ENCODE results near the gene RANBP17. TPM values are rescaled to one million over a fixed set of nuclear protein-coding genes. Genes with fewer than 3 reads are reported as not detected.
A peak's percentile ranks its signal among the peaks of the same experiment; 100 is the strongest.

Gene RANBP17
- total and polyA plus RNA-seq, 4 experiments from 2014 or later, result not detected

GRCh38 chr5:171226864-171227263, 365.0 kb downstream of the RANBP17 start:
- H3K4me3 ChIP-seq (ENCODE audit: low read length in 2 of 2), result no peak overlapping the region
- CTCF ChIA-PET (ENCODE audit: partially characterized antibody), result no interaction called here
- no peak overlapping the region for H3K27ac ChIP-seq (ENCODE audit: low read depth, low read length)
- H3K9me3 ChIP-seq (ENCODE audit: control insufficient read depth in 1 of 2, low read length in 2 of 2), result no peaks in the 10 kb centered on the region
- intact Hi-C loops (cut with micrococcal nuclease), result no loop called here
- H3K27me3 ChIP-seq (ENCODE audit: insufficient read depth, low read length), result no peaks in the 10 kb centered on the region
- peaks cover 5 to 7% of the 10 kb centered on the region in 2 donors for H3K27me3 Mint-ChIP-seq
- H3K4me1 ChIP-seq (ENCODE audit: insufficient read depth, low read length), result no peaks in the 10 kb centered on the region
- H3K4me3 Mint-ChIP-seq, result no peak overlapping the region
- no peak for DNase-seq
- no peaks in the 10 kb centered on the region for H3K36me3 ChIP-seq (ENCODE audit: insufficient read depth, low read length)
- no peak overlapping the region for H3K27ac Mint-ChIP-seq
- no peaks in the 10 kb centered on the region for H3K36me3 Mint-ChIP-seq
- no peaks in the 10 kb centered on the region for H3K9me3 Mint-ChIP-seq
- POLR2A ChIA-PET (ENCODE audit: partially characterized antibody), result no interaction called here
- H3K4me1 Mint-ChIP-seq, result peaks cover 0 to 8% (median 5%) of the 10 kb centered on the region in 4 donors

GRCh38 chr5:171236651-171237050, 374.8 kb downstream of the RANBP17 start:
- ChIA-PET CTCF (ENCODE audit: partially characterized antibody) (no interaction called here), POLR2A (ENCODE audit: partially characterized antibody) (no interaction called here)
- intact Hi-C loops (cut with micrococcal nuclease), result no loop called here
- H3K4me1 Mint-ChIP-seq, result no peaks in the 10 kb centered on the region
- H3K4me3 Mint-ChIP-seq, result no peak overlapping the region
- H3K9me3 Mint-ChIP-seq, result no peaks in the 10 kb centered on the region
- no peak for DNase-seq
- H3K27me3 Mint-ChIP-seq, result peaks cover 0 to 3% of the 10 kb centered on the region in 2 donors
- Histone ChIP-seq H3K27me3 (ENCODE audit: insufficient read depth, low read length) (no peaks in the 10 kb centered on the region), H3K9me3 (ENCODE audit: control insufficient read depth in 1 of 2, low read length in 2 of 2) (no peaks in the 10 kb centered on the region), H3K4me3 (ENCODE audit: low read length in 2 of 2) (no peak overlapping the region), H3K27ac (ENCODE audit: low read depth, low read length) (no peak overlapping the region), H3K4me1 (ENCODE audit: insufficient read depth, low read length) (no peaks in the 10 kb centered on the region), H3K36me3 (ENCODE audit: insufficient read depth, low read length) (no peaks in the 10 kb centered on the region)
- H3K36me3 Mint-ChIP-seq, result no peaks in the 10 kb centered on the region
- H3K27ac Mint-ChIP-seq, result no peak overlapping the region

GRCh38 chr5:171242521-171242920, 380.7 kb downstream of the RANBP17 start:
- DNase-seq, result no peak
- H3K4me1 ChIP-seq (ENCODE audit: insufficient read depth, low read length), result no peaks in the 10 kb centered on the region
- POLR2A ChIA-PET (ENCODE audit: partially characterized antibody), result no interaction called here
- H3K27ac ChIP-seq (ENCODE audit: low read depth, low read length), result no peak overlapping the region
- H3K4me3 ChIP-seq (ENCODE audit: low read length in 2 of 2), result no peak overlapping the region
- Mint-ChIP-seq H3K27ac (no peak overlapping the region), H3K9me3 (peaks cover 0 to 14% (median 4%) of the 10 kb centered on the region in 8 donors), H3K27me3 (peaks cover 1 to 5% of the 10 kb centered on the region in 2 donors), H3K36me3 (no peaks in the 10 kb centered on the region), H3K4me3 (no peak overlapping the region), H3K4me1 (no peaks in the 10 kb centered on the region)
- no peaks in the 10 kb centered on the region for H3K27me3 ChIP-seq (ENCODE audit: insufficient read depth, low read length)
- CTCF ChIA-PET (ENCODE audit: partially characterized antibody), result no interaction called here
- H3K36me3 ChIP-seq (ENCODE audit: insufficient read depth, low read length), result no peaks in the 10 kb centered on the region
- intact Hi-C loops (cut with micrococcal nuclease), result no loop called here
- H3K9me3 ChIP-seq (ENCODE audit: control insufficient read depth in 1 of 2, low read length in 2 of 2), result no peaks in the 10 kb centered on the region

GRCh38 chr5:171246231-171246630, 384.4 kb downstream of the RANBP17 start:
- Histone ChIP-seq H3K27me3 (ENCODE audit: insufficient read depth, low read length) (no peaks in the 10 kb centered on the region), H3K27ac (ENCODE audit: low read depth, low read length) (no peak overlapping the region), H3K4me1 (ENCODE audit: insufficient read depth, low read length) (no peaks in the 10 kb centered on the region), H3K4me3 (ENCODE audit: low read length in 2 of 2) (no peak overlapping the region), H3K9me3 (ENCODE audit: control insufficient read depth in 1 of 2, low read length in 2 of 2) (peaks cover 0 to 10% of the 10 kb centered on the region in 2 donors), H3K36me3 (ENCODE audit: insufficient read depth, low read length) (no peaks in the 10 kb centered on the region)
- Mint-ChIP-seq H3K4me1 (no peaks in the 10 kb centered on the region), H3K27me3 (peaks cover 6 to 9% of the 10 kb centered on the region in 2 donors), H3K9me3 (peaks cover 4 to 41% (median 29%) of the 10 kb centered on the region in 8 donors), H3K4me3 (no peak overlapping the region), H3K36me3 (peaks cover 0 to 3% of the 10 kb centered on the region in 2 donors), H3K27ac (no peak overlapping the region)
- DNase-seq, result no peak
- intact Hi-C loops (cut with micrococcal nuclease), result no loop called here
- POLR2A ChIA-PET (ENCODE audit: partially characterized antibody), result no interaction called here
- CTCF ChIA-PET (ENCODE audit: partially characterized antibody), result no interaction called here

GRCh38 chr5:171249460-171249859, 387.6 kb downstream of the RANBP17 start:
- CTCF ChIA-PET (ENCODE audit: partially characterized antibody), result no interaction called here
- Histone ChIP-seq H3K4me1 (ENCODE audit: insufficient read depth, low read length) (no peaks in the 10 kb centered on the region), H3K36me3 (ENCODE audit: insufficient read depth, low read length) (no peaks in the 10 kb centered on the region), H3K27me3 (ENCODE audit: insufficient read depth, low read length) (no peaks in the 10 kb centered on the region), H3K27ac (ENCODE audit: low read depth, low read length) (no peak overlapping the region), H3K4me3 (ENCODE audit: low read length in 2 of 2) (no peak overlapping the region), H3K9me3 (ENCODE audit: control insufficient read depth in 1 of 2, low read length in 2 of 2) (peaks cover 0 to 10% of the 10 kb centered on the region in 2 donors)
- intact Hi-C loops (cut with micrococcal nuclease), result no loop called here
- Mint-ChIP-seq H3K4me3 (no peak overlapping the region), H3K9me3 (peaks cover 4 to 43% (median 35%) of the 10 kb centered on the region in 8 donors), H3K27me3 (peaks cover 8 to 14% of the 10 kb centered on the region in 2 donors), H3K4me1 (no peaks in the 10 kb centered on the region), H3K36me3 (peaks cover 0 to 3% of the 10 kb centered on the region in 2 donors), H3K27ac (peak overlapping the region in 1 of 7 donors; percentile 4)
- POLR2A ChIA-PET (ENCODE audit: partially characterized antibody), result no interaction called here
- DNase-seq, result no peak

GRCh38 chr5:171250738-171251137, 388.9 kb downstream of the RANBP17 start:
- no peaks in the 10 kb centered on the region for H3K4me1 ChIP-seq (ENCODE audit: insufficient read depth, low read length)
- no peak overlapping the region for H3K4me3 ChIP-seq (ENCODE audit: low read length in 2 of 2)
- H3K27me3 ChIP-seq (ENCODE audit: insufficient read depth, low read length), result no peaks in the 10 kb centered on the region
- peaks cover 4 to 39% (median 32%) of the 10 kb centered on the region in 8 donors for H3K9me3 Mint-ChIP-seq
- H3K4me3 Mint-ChIP-seq, result no peak overlapping the region
- H3K27ac ChIP-seq (ENCODE audit: low read depth, low read length), result no peak overlapping the region
- ChIA-PET POLR2A (ENCODE audit: partially characterized antibody) (no interaction called here), CTCF (ENCODE audit: partially characterized antibody) (no interaction called here)
- no peaks in the 10 kb centered on the region for H3K36me3 ChIP-seq (ENCODE audit: insufficient read depth, low read length)
- H3K27ac Mint-ChIP-seq, result no peak overlapping the region
- H3K27me3 Mint-ChIP-seq, result peaks cover 9 to 14% of the 10 kb centered on the region in 2 donors
- intact Hi-C loops (cut with micrococcal nuclease), result no loop called here
- DNase-seq, result no peak
- peaks cover 0 to 10% of the 10 kb centered on the region in 2 donors for H3K9me3 ChIP-seq (ENCODE audit: control insufficient read depth in 1 of 2, low read length in 2 of 2)
- no peaks in the 10 kb centered on the region for H3K4me1 Mint-ChIP-seq
- peaks cover 0 to 3% of the 10 kb centered on the region in 2 donors for H3K36me3 Mint-ChIP-seq

GRCh38 chr5:171251519-171251918, 389.7 kb downstream of the RANBP17 start:
- no peak overlapping the region for H3K27ac ChIP-seq (ENCODE audit: low read depth, low read length)
- peaks cover 9 to 12% of the 10 kb centered on the region in 2 donors for H3K27me3 Mint-ChIP-seq
- DNase-seq, result no peak
- H3K4me1 ChIP-seq (ENCODE audit: insufficient read depth, low read length), result no peaks in the 10 kb centered on the region
- no peaks in the 10 kb centered on the region for H3K27me3 ChIP-seq (ENCODE audit: insufficient read depth, low read length)
- no peak overlapping the region for H3K4me3 Mint-ChIP-seq
- no peaks in the 10 kb centered on the region for H3K36me3 ChIP-seq (ENCODE audit: insufficient read depth, low read length)
- POLR2A ChIA-PET (ENCODE audit: partially characterized antibody), result no interaction called here
- CTCF ChIA-PET (ENCODE audit: partially characterized antibody), result no interaction called here
- no peak overlapping the region for H3K4me3 ChIP-seq (ENCODE audit: low read length in 2 of 2)
- no peaks in the 10 kb centered on the region for H3K4me1 Mint-ChIP-seq
- peaks cover 0 to 3% of the 10 kb centered on the region in 2 donors for H3K36me3 Mint-ChIP-seq
- no peak overlapping the region for H3K27ac Mint-ChIP-seq
- H3K9me3 ChIP-seq (ENCODE audit: control insufficient read depth in 1 of 2, low read length in 2 of 2), result peaks cover 0 to 10% of the 10 kb centered on the region in 2 donors
- peaks cover 4 to 39% (median 31%) of the 10 kb centered on the region in 8 donors for H3K9me3 Mint-ChIP-seq
- intact Hi-C loops (cut with micrococcal nuclease), result no loop called here

- ChIA-PET POLR2A (ENCODE audit: partially characterized antibody) (no interaction called here), CTCF (ENCODE audit: partially characterized antibody) (no interaction called here)
- DNase-seq, result no peak
- Mint-ChIP-seq H3K4me3 (no peak overlapping the region), H3K9me3 (peaks cover 4 to 35% (median 27%) of the 10 kb centered on the region in 8 donors), H3K27ac (no peak overlapping the region), H3K4me1 (no peaks in the 10 kb centered on the region), H3K27me3 (peaks cover 9% of the 10 kb centered on the region in 2 donors), H3K36me3 (peaks cover 0 to 3% of the 10 kb centered on the region in 2 donors)
- Histone ChIP-seq H3K9me3 (ENCODE audit: control insufficient read depth in 1 of 2, low read length in 2 of 2) (peaks cover 0 to 10% of the 10 kb centered on the region in 2 donors), H3K27me3 (ENCODE audit: insufficient read depth, low read length) (no peaks in the 10 kb centered on the region), H3K27ac (ENCODE audit: low read depth, low read length) (no peak overlapping the region), H3K36me3 (ENCODE audit: insufficient read depth, low read length) (no peaks in the 10 kb centered on the region), H3K4me1 (ENCODE audit: insufficient read depth, low read length) (no peaks in the 10 kb centered on the region), H3K4me3 (ENCODE audit: low read length in 2 of 2) (no peak overlapping the region)
- intact Hi-C loops (cut with micrococcal nuclease), result no loop called here
These were observed 390.9 kb downstream of the RANBP17 start for GRCh38 chr5:171252674-171253073.
